AG04449 (cell line): Measurements from ENCODE around the gene SLC24A3.

Experiments
- CTCF ChIA-PET: fragments of 350-600 bp; formaldehyde crosslinking; extraction: SDS; loops from one replicate; lab custom pipeline; 2021; ENCODE audit warnings: antibody characterized with exemption; lab: Yijun Ruan, JAX
- POLR2A ChIA-PET: fragments of 400-600, 350-600 bp; formaldehyde crosslinking; extraction: SDS; loops from one replicate; lab custom pipeline; 2020; ENCODE audit warnings: antibody characterized with exemption, inconsistent platforms; lab: Yijun Ruan, JAX
- DNase-seq: peaks from one replicate; pipeline ENCODE4 v3.0.0-alpha.2; 2010; ENCODE audit warnings: low read depth, low spot score
- H3K4me3 ChIP-seq: 2 replicates; pipeline ENCODE4 v1.5.1; 2011; ENCODE audit warnings: low read depth, mild to moderate bottlenecking, control low read depth, low read length
- TF ChIP-seq, protein P1 (sequence below): IDR thresholded peaks from one replicate; pipeline ENCODE4 v1.5.1; 2011; ENCODE audit warnings: mild to moderate bottlenecking, moderate library complexity, low read length, control low read depth, inconsistent platforms; ENCODE audit not compliant: insufficient read depth; ENCODE audit errors: missing control alignments

Gene SLC24A3

DNA sequence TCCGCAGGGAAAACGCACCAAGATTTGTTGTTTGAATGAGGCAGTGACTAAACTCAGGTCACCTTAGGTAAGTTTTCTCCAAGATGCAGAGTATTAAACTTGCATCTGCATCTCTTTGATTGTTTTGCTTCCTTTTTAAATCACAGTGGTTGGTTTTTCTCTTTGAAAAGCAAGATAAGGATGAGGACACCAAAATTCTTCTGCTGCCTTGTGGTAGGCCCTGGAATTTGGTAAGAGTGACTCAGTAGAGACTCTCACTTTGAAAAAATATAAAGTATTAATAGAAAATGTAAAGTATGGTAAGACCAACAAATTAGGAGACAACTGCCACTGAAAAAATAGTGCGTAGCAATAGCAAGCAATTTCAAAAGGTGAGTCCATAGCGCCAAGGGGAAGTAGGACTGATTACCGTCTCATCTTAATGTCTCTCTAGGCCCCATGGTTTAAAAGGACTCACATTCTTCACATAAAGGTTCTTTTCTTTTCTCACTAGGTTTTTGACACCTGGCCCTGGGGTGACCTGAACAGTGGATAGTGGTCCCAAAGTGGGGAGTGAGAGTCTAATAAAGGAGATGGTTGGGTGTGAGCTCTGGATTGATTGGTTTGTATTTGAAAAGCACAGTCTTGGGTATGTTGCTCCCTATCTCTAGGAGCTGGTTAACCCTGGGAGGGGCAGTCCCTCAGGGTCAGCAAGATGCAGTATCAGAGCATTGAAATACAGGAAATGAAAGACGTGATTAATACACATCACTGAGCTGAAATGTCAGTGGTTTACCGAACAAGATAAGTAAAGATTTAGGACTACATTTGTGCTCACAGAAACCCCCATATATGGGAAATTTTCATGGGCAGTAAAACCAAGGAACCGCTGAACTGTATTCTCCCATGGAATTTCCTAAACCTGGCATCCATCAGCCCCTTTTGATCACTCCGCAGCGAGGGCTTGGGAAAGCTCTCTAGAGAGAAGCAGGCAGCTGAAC is 221.2 kb downstream of the SLC24A3 start:
- TF ChIP-seq, protein P1, sequence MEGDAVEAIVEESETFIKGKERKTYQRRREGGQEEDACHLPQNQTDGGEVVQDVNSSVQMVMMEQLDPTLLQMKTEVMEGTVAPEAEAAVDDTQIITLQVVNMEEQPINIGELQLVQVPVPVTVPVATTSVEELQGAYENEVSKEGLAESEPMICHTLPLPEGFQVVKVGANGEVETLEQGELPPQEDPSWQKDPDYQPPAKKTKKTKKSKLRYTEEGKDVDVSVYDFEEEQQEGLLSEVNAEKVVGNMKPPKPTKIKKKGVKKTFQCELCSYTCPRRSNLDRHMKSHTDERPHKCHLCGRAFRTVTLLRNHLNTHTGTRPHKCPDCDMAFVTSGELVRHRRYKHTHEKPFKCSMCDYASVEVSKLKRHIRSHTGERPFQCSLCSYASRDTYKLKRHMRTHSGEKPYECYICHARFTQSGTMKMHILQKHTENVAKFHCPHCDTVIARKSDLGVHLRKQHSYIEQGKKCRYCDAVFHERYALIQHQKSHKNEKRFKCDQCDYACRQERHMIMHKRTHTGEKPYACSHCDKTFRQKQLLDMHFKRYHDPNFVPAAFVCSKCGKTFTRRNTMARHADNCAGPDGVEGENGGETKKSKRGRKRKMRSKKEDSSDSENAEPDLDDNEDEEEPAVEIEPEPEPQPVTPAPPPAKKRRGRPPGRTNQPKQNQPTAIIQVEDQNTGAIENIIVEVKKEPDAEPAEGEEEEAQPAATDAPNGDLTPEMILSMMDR = no peak
- DNase-seq = peak; percentile 26
- ChIA-PET POLR2A (no interaction called here), CTCF (interaction anchor here (0.9 to 1.7 kb wide), 2 partner anchors 64 to 69 kb away, joined by 3 read pairs; no protein-coding TSS in a partner anchor)
- no peak overlapping the region for H3K4me3 ChIP-seq

DNA sequence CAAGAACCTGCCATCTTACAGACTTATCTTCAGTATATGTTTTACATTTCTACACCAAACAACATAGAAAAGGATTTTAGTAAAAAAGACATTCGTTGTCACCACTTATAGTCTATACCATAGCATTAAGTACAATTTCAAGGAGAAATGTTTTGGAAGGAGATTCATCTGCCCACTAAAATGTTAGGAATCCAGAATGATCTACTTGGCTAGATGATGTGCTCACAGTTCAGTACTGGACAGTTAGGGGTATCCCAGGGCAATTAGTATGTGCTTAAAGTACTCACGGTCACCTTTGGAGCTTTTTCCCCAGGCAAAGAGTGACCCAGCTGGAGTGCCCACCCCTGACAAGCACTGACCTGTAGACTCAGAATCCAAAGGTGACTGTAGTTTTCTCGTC is 222.9 kb downstream of the SLC24A3 start:
- CTCF ChIA-PET = interaction anchor here (1.7 kb wide), 1 partner anchor 62 kb away, joined by 3 read pairs; no protein-coding TSS in a partner anchor
- TF ChIP-seq, protein P1 = no peak
- no peak for DNase-seq
- POLR2A ChIA-PET = no interaction called here
- no peak overlapping the region for H3K4me3 ChIP-seq

- POLR2A ChIA-PET = no interaction called here
- CTCF ChIA-PET = interaction anchor here (1.7 kb wide), 1 partner anchor 62 kb away, joined by 3 read pairs; no protein-coding TSS in a partner anchor
Observed at GRCh38 chr20:19435821-19436220, 223.4 kb downstream of the SLC24A3 start.

GRCh38 chr20:19438488-19438887 is 226.0 kb downstream of the SLC24A3 start:
- ChIA-PET POLR2A (no interaction called here), CTCF (no interaction called here)
- no peak overlapping the region for H3K4me3 ChIP-seq
- no peak for DNase-seq
- TF ChIP-seq, protein P1 = no peak

More at GRCh38 chr20:19435821-19436220, 223.4 kb downstream of the SLC24A3 start:
- no peak for DNase-seq
- TF ChIP-seq, protein P1 = no peak
- no peak overlapping the region for H3K4me3 ChIP-seq

- no peak overlapping the region for H3K4me3 ChIP-seq
- CTCF ChIA-PET = no interaction called here
- POLR2A ChIA-PET = no interaction called here
- no peak for DNase-seq
- TF ChIP-seq, protein P1 = no peak
Observed at GRCh38 chr20:19440660-19441527, 228.5 kb downstream of the SLC24A3 start.

DNA sequence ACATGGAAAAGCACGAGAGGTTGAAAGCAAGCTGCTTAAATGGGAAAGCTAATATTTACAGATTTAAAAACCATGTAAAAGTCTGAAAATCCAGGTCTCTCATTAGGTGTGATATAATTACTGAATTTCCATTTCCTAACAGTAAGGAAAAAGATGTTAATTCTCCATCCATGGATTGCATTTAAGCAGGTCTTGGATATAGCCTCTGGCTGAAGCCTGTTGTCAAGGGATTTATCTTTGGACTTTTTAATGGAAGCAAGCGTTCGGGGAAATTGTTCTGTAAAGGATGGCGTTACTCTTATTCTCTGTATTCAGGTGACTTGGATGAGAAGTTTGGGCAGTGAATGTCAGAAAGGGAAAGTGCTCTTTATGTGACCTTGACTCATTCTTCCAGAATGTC is 233.8 kb downstream of the SLC24A3 start:
- ChIA-PET CTCF (no interaction called here), POLR2A (no interaction called here)
- no peak for DNase-seq

More for the DNA sequence above, 233.8 kb downstream of the SLC24A3 start:
- no peak overlapping the region for H3K4me3 ChIP-seq
- TF ChIP-seq, protein P1 = no peak
